ENCODE data around the gene PROC.

DNA sequence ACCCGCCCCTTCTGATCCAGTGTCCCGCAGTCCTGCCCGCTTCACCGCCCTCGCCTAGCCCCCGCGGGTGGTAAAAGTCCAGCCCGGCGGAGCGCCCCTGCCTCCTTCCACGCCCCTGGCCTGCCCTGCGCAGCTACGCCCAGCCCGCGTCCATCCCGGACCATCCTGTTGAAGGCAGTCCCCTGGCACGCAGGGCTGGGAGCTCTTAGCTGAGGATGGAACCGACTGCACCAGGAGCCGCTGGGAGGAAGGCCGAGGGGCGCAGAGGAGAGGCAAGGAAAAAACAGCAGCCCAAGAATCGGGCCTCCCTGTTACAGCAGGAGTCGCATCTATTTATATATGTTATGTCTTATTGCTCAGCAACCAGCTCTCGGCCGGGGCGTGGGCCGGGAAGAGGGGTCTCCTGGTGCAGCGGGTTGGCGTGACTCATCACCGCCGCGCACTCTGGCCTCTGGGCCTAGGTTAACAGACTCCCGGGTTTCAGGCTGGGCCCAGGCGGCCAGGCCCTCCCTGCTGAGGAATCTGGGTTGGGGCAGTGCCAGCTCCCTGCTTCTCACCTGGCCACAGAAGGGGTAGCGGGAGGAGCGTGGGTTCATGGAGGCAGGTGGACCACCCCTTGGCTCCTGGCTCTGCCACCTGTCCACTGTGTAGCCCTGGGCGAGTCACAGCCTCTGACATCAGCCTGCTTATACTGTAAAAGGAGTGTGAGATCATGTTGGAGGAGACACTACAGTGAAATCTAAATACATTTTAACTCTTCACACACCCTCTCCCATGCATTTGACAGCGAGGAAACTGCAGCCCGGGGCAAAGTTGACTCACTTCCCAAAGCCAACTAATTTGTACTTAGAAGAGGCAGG lies 17.1 kb upstream of the PROC start:
- TF ChIP-seq, protein P1, sequence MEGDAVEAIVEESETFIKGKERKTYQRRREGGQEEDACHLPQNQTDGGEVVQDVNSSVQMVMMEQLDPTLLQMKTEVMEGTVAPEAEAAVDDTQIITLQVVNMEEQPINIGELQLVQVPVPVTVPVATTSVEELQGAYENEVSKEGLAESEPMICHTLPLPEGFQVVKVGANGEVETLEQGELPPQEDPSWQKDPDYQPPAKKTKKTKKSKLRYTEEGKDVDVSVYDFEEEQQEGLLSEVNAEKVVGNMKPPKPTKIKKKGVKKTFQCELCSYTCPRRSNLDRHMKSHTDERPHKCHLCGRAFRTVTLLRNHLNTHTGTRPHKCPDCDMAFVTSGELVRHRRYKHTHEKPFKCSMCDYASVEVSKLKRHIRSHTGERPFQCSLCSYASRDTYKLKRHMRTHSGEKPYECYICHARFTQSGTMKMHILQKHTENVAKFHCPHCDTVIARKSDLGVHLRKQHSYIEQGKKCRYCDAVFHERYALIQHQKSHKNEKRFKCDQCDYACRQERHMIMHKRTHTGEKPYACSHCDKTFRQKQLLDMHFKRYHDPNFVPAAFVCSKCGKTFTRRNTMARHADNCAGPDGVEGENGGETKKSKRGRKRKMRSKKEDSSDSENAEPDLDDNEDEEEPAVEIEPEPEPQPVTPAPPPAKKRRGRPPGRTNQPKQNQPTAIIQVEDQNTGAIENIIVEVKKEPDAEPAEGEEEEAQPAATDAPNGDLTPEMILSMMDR (IDR thresholded peaks at IDR 0.05; ENCODE audit: control extremely low read depth in 1 of 3, insufficient read depth in 1 of 3, low read depth in 1 of 3, low read length in 3 of 3), result no peak
- TF ChIP-seq RAD21 (IDR thresholded peaks at IDR 0.05 in 1 of 2, conservative IDR thresholded peaks at IDR 0.05 in 1 of 2; ENCODE audit: low read depth in 2 of 2, low read length in 2 of 2), result no peak
- TF ChIP-seq RFX5 (IDR thresholded peaks at IDR 0.05; ENCODE audit: borderline replicate concordance, low read depth, low read length), result no peak
- no peak for TF ChIP-seq BACH1 (IDR thresholded peaks at IDR 0.05; ENCODE audit: low read length)
- no peak for TF ChIP-seq EZH2 (IDR thresholded peaks at IDR 0.05; ENCODE audit: low read depth, low read length, severe bottlenecking)
- no peak for TF ChIP-seq EP300 (IDR thresholded peaks at IDR 0.05; ENCODE audit: borderline replicate concordance in 1 of 2, low read depth in 2 of 2, low read length in 2 of 2)
